Tibial artery (tissue), 4 donors: ENCODE results near the gene MYOZ3.
A peak's percentile ranks its signal among the peaks of the same experiment; 100 is the strongest.

Experiments used
- DNase-seq, 2 donors: peaks; one replicate each; pipeline ENCODE4 v3.0.0-alpha.2; 2019
- H3K27ac ChIP-seq, 2 donors: fragments of 200-600 bp; sonication (generic) in 1 of 2; 1 replicate in 1 of 2; 2 replicates in 1 of 2; pipeline ENCODE4 v1.5.1; 2018 to 2019; ENCODE audit warnings: mild to moderate bottlenecking in 1 of 2
- H3K27me3 ChIP-seq, 2 donors: fragments of 200-600 bp; sonication (generic) in 1 of 2; one replicate each; pipeline versions ENCODE4 v1.5.1 to v1.6.0; 2016 to 2019
- H3K36me3 ChIP-seq, 3 donors: fragments of 200-600 bp; sonication (generic) in 2 of 3; one replicate each; pipeline ENCODE4 v1.5.1; 2016 to 2019; ENCODE audit warnings: mild to moderate bottlenecking in 2 of 3
- H3K4me1 ChIP-seq, 4 donors: fragments of 200-600 bp; sonication (generic) in 2 of 4; 1 replicate in 3 of 4; 2 replicates in 1 of 4; pipeline ENCODE4 v1.5.1; 2016 to 2019
- H3K4me3 ChIP-seq, 2 donors: fragments of 200-600 bp; sonication (generic) in 1 of 2; 1 replicate in 1 of 2; 2 replicates in 1 of 2; pipeline ENCODE4 v1.5.1; 2018 to 2019; ENCODE audit warnings: mild to moderate bottlenecking in 2 of 2
- H3K9me3 ChIP-seq, 3 donors: fragments of 200-600 bp; sonication (generic) in 1 of 3; one replicate each; pipeline ENCODE4 v1.5.1; 2016 to 2019
- intact Hi-C: fragments of 100-400 bp; cut with DNase I; formaldehyde crosslinking; loops from one replicate; pipeline ENCODE4 v1.15.0; 2023; ENCODE audit warnings: low total_unique reads
- TF ChIP-seq, protein P1 (sequence below), 2 experiments: fragments of 200-600 bp in 1 of 2; fragments of 450-650 bp in 1 of 2; IDR thresholded peaks; one replicate each; pipeline ENCODE4 v1.5.1; 2017 to 2019; ENCODE audit warnings: antibody characterized with exemption in 2 of 2, mild to moderate bottlenecking in 1 of 2, moderate library complexity in 1 of 2

Gene MYOZ3, protein sequence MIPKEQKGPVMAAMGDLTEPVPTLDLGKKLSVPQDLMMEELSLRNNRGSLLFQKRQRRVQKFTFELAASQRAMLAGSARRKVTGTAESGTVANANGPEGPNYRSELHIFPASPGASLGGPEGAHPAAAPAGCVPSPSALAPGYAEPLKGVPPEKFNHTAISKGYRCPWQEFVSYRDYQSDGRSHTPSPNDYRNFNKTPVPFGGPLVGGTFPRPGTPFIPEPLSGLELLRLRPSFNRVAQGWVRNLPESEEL

DNA sequence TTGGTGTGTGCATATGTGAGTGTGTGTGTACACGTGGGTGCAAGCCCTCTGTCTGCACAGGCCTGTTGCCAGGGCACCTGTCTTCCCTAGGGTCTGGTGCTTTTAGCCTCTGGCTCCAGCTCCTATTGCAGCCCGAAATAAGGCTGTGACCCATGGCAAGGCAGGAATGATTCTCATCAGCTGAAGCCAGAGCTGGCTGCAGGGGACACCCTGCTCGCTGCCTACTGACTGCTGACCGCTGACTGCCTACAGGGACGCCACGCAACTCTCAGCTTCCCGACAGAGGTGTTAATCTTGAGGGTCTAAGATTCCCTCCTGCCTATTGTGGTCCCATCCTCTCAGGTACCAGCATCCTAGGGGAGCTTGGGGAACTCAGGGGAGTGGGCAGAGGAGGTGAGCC lies at the start of gene MYOZ3:
TSS of gene MYOZ3 (plus strand) at position 166 of the 400 bp plus-strand sequence. CDS start 1,691 bp downstream, outside the sequence.
- intact Hi-C loops: no loop called here
- TF ChIP-seq, protein P1, sequence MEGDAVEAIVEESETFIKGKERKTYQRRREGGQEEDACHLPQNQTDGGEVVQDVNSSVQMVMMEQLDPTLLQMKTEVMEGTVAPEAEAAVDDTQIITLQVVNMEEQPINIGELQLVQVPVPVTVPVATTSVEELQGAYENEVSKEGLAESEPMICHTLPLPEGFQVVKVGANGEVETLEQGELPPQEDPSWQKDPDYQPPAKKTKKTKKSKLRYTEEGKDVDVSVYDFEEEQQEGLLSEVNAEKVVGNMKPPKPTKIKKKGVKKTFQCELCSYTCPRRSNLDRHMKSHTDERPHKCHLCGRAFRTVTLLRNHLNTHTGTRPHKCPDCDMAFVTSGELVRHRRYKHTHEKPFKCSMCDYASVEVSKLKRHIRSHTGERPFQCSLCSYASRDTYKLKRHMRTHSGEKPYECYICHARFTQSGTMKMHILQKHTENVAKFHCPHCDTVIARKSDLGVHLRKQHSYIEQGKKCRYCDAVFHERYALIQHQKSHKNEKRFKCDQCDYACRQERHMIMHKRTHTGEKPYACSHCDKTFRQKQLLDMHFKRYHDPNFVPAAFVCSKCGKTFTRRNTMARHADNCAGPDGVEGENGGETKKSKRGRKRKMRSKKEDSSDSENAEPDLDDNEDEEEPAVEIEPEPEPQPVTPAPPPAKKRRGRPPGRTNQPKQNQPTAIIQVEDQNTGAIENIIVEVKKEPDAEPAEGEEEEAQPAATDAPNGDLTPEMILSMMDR (IDR thresholded peaks at IDR 0.05): no peak
- DNase-seq: peak in 1 of 2 donors; percentile 56

DNA sequence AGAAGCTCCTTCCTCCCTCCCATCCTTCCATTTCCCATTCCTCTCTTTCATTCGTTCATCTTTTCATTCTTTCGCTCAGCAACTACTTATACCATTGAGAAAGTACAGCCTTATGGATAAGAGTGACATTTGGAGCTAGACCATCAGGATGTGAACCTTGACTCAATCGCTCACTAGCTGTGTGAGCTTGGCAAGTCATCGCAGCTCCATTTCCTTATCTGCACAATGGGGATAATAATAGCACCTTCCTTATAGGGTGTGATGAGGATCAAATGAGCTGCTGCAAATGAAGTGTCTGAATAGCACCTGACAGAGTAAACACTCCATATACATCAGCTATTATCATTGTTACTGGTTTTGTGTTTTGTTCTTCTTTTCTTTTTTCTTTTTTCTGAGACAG lies 48.6 kb upstream of the MYOZ3 start:
- DNase-seq: no peak
- Histone ChIP-seq H3K27ac (peak overlapping the region; percentile 93 to 100), H3K27me3 (no peaks in the 10 kb centered on the region), H3K36me3 (no peaks in the 10 kb centered on the region), H3K4me1 (peaks cover 0 to 100% (median 76%) of the 10 kb centered on the region in 4 donors), H3K9me3 (no peaks in the 10 kb centered on the region), H3K4me3 (no peak overlapping the region)
- TF ChIP-seq, protein P1 (IDR thresholded peaks at IDR 0.05): no peak
- intact Hi-C loops: no loop called here

More for the DNA sequence above, at the start of gene MYOZ3:
- no peaks in the 10 kb centered on the region for H3K9me3 ChIP-seq
- no peaks in the 10 kb centered on the region for H3K36me3 ChIP-seq
- H3K27ac ChIP-seq: peak within 1 kb of the TSS; percentile 59 to 61
- no peaks in the 10 kb centered on the region for H3K27me3 ChIP-seq
- H3K4me1 ChIP-seq: peaks cover 0 to 39% (median 22%) of the 10 kb centered on the region in 4 donors
- H3K4me3 ChIP-seq: no peak within 1 kb of the TSS

DNA sequence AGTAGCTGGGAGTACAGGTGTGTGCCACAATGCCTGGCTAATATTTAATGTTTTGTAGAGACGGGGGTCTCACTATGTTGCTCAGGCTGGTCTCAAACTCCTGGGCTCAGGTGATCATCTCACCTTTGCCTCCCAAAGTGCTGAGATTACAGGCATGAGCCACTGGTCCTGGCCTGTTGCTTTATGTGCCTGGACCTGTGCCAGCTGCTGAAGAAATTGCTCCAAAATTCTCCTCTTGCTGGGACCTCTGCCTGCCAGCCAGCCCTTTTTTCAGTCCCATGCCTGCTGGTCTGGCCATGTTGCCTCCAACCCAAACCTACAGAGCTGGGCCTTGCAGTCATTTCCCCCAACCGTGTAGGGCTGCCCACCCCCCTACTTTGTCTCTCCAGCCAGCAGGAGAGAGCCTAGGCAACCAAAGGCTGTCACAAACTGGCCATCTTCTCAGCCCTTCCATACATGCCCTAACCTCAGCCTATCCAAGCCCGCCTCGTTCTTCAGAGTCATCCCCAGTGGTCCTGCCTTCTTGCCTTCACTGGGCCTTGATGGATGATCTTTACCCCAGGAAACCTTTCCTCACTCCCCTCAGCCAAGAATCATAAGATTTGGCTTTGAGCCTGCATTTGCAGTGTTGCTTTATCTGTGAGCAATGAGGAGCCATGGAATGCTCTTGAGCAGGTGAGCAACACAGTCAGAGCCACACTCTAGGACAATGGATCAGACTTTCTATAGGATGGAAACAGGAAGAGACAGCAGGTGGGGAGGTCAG lies 48.0 kb upstream of the MYOZ3 start:
- H3K4me1 ChIP-seq: peaks cover 0 to 100% (median 80%) of the 10 kb centered on the region in 4 donors
- peak; percentile 58 to 89 for DNase-seq

DNA sequence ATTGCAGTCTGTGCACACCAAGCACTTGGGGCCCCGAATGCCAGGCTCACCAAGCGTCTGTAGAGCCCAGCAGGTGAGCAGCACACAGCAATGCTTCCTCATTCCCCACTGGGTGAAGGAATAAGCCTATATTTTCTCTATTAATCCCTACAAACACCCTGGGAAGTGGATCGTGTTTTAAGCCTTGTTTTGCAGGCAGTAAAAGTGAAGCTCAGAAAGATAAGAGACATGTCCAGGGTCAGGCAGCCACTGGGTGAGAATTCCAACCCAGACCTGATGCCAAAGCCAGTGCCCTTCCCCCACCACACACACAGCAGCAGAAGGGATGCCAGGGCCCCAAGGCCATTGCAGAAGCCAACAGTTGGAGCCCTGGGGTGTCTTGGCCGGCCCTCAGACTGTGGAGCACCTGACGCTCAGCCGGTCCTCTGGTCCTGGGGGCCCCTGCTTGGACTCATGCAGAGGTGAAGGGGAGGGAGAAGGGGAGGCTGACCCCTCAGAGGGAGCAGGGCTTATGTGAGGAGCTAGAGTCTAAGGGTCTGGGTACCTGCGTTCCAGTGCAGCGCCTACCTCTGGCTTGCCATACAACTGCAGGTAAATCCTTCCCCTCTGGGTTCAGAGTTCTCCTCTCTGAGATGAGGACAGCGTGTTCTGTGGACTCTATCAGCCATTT lies 46.9 kb upstream of the MYOZ3 start:
- intact Hi-C loops: no loop called here
- TF ChIP-seq, protein P1 (IDR thresholded peaks at IDR 0.05): no peak
- H3K9me3 ChIP-seq: no peaks in the 10 kb centered on the region
- no peak overlapping the region for H3K4me3 ChIP-seq
- no peaks in the 10 kb centered on the region for H3K36me3 ChIP-seq
- no peaks in the 10 kb centered on the region for H3K27me3 ChIP-seq
- no peak for DNase-seq
- peak overlapping the region; percentile 93 to 100 for H3K27ac ChIP-seq
- peaks cover 0 to 100% (median 81%) of the 10 kb centered on the region in 4 donors for H3K4me1 ChIP-seq

More for the DNA sequence above, 48.0 kb upstream of the MYOZ3 start:
- no peaks in the 10 kb centered on the region for H3K27me3 ChIP-seq
- TF ChIP-seq, protein P1 (IDR thresholded peaks at IDR 0.05): no peak
- no peaks in the 10 kb centered on the region for H3K36me3 ChIP-seq
- peak overlapping the region; percentile 93 to 100 for H3K27ac ChIP-seq
- intact Hi-C loops: no loop called here
- H3K4me3 ChIP-seq: no peak overlapping the region
- no peaks in the 10 kb centered on the region for H3K9me3 ChIP-seq

DNA sequence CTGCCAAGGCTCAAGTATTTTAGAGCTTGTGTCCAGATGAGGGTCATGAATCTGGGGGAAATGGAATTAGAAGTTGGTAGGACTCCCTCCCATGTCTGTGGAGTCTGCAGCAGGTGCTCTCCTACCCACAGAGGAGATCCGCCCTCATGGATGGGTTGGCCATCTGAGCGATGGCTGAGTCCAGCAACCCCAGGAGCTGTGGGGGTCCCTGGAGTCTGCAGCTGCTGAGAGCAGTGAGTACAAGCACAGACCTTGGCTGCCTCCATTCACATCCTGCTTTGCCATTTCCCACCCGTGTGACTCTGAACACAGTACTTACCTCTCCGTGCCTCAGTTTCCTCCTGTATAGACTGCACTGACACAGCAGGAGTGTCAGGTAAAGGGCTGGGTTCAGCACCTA lies 46.4 kb upstream of the MYOZ3 start:
- no peaks in the 10 kb centered on the region for H3K36me3 ChIP-seq
- DNase-seq: no peak
- no peak overlapping the region for H3K4me3 ChIP-seq
- intact Hi-C loops: no loop called here
- TF ChIP-seq, protein P1 (IDR thresholded peaks at IDR 0.05): no peak
- H3K9me3 ChIP-seq: no peaks in the 10 kb centered on the region
- peaks cover 0 to 100% (median 81%) of the 10 kb centered on the region in 4 donors for H3K4me1 ChIP-seq
- no peaks in the 10 kb centered on the region for H3K27me3 ChIP-seq
- peak overlapping the region; percentile 93 to 100 for H3K27ac ChIP-seq
